Retinal pigment epithelial cell (primary cell): ENCODE results near the gene CLEC4C.
"Not testable (repeated sequence)": the region's sequence is repeated elsewhere in the genome, so short reads cannot be mapped to it uniquely, and the experiment has no call there.

Experiments used
- DNase-seq: peaks from one replicate; pipeline ENCODE4 v3.0.0-alpha.2; 2010; ENCODE audit warnings: low read depth
- H3K4me3 ChIP-seq: 2 replicates; pipeline ENCODE4 v1.5.1; 2011; ENCODE audit warnings: mild to moderate bottlenecking, low read length, control low read depth, moderate library complexity
- CTCF ChIP-seq: conservative IDR thresholded peaks from 2 replicates; pipeline ENCODE4 v1.5.1; 2011; ENCODE audit warnings: low read depth, low read length, control low read depth, inconsistent platforms

The CLEC4C gene

GRCh38 chr12:7781274-7781673 is 34.1 kb upstream of the CLEC4C start:
- no peak for DNase-seq
- no peak overlapping the region for H3K4me3 ChIP-seq
- TF ChIP-seq CTCF: no peak

GRCh38 chr12:7769999-7770398 is 22.8 kb upstream of the CLEC4C start:
- DNase-seq: no peak
- TF ChIP-seq CTCF: no peak
- H3K4me3 ChIP-seq: no peak overlapping the region

GRCh38 chr12:7758766-7759140 is 11.6 kb upstream of the CLEC4C start:
- no peak for TF ChIP-seq CTCF
- DNase-seq: no peak
- H3K4me3 ChIP-seq: no peak overlapping the region

- TF ChIP-seq CTCF: no peak
- no peak for DNase-seq
- no peak overlapping the region for H3K4me3 ChIP-seq
Measured at GRCh38 chr12:7756993-7757392, 9.8 kb upstream of the CLEC4C start.

GRCh38 chr12:7755668-7756067 is 8.5 kb upstream of the CLEC4C start:
- not testable (repeated sequence) for DNase-seq, H3K4me3 ChIP-seq

GRCh38 chr12:7751941-7752922 is 5.1 kb upstream of the CLEC4C start:
- H3K4me3 ChIP-seq, DNase-seq: not testable (repeated sequence)

GRCh38 chr12:7751394-7751793 is 4.2 kb upstream of the CLEC4C start:
- no peak for TF ChIP-seq CTCF
- H3K4me3 ChIP-seq: no peak overlapping the region
- no peak for DNase-seq

GRCh38 chr12:7750350-7750749 is 3.2 kb upstream of the CLEC4C start:
- no peak for TF ChIP-seq CTCF
- H3K4me3 ChIP-seq: no peak overlapping the region

More at GRCh38 chr12:7750350-7750749, 3.2 kb upstream of the CLEC4C start:
- DNase-seq: no peak
